ENCODE results near the gene USP3. TPM values are rescaled to one million over a fixed set of nuclear protein-coding genes. Genes with fewer than 3 reads are reported as not detected.
"Not testable (repeated sequence)": the region's sequence is repeated elsewhere in the genome, so short reads cannot be mapped to it uniquely, and the experiment has no call there.

The USP3 gene
- total and polyA plus RNA-seq, 4 donors, result 8.5 to 25.4 (median 14.8) TPM

- WGBS, result 91% methylated on average over 7 of the region's 7 CpGs
- no peak overlapping the region for H3K27ac ChIP-seq (ENCODE audit: low read depth in 1 of 2, low read length in 2 of 2)
Measured at GRCh38 chr15:63519548-63520178, 15.3 kb downstream of the USP3 start.

GRCh38 chr15:63520462-63520861 lies 16.1 kb downstream of the USP3 start:
- not testable (repeated sequence) for H3K4me3 ChIP-seq (ENCODE audit: low read depth in 1 of 3, low read length in 3 of 3); H3K9me3 ChIP-seq (ENCODE audit: control insufficient read depth in 4 of 4, low read length in 3 of 4); DNase-seq (ENCODE audit: low spot score); H3K9ac ChIP-seq (ENCODE audit: low read depth in 1 of 2, low read length in 2 of 2); H3K27me3 ChIP-seq (ENCODE audit: control insufficient read depth in 4 of 4, insufficient read depth in 4 of 4, low read length in 3 of 4); H3K27ac ChIP-seq (ENCODE audit: low read depth in 1 of 2, low read length in 2 of 2); H3K36me3 ChIP-seq (ENCODE audit: control insufficient read depth in 4 of 4, insufficient read depth in 3 of 4, low read depth in 1 of 4, low read length in 3 of 4)
- 68% methylated on average over 7 of the region's 7 CpGs for WGBS
- peaks cover 13 to 51% (median 37%) of the 10 kb centered on the region in 4 donors for H3K4me1 ChIP-seq (ENCODE audit: control insufficient read depth in 4 of 4, insufficient read depth in 4 of 4, low read length in 3 of 4)

More at GRCh38 chr15:63519548-63520178, 15.3 kb downstream of the USP3 start:
- DNase-seq (ENCODE audit: low spot score), result no peak
- Histone ChIP-seq H3K4me1 (ENCODE audit: control insufficient read depth in 4 of 4, insufficient read depth in 4 of 4, low read length in 3 of 4) (peaks cover 16 to 55% (median 43%) of the 10 kb centered on the region in 4 donors), H3K9ac (ENCODE audit: low read depth in 1 of 2, low read length in 2 of 2) (no peak overlapping the region), H3K36me3 (ENCODE audit: control insufficient read depth in 4 of 4, insufficient read depth in 3 of 4, low read depth in 1 of 4, low read length in 3 of 4) (no peaks in the 10 kb centered on the region), H3K27me3 (ENCODE audit: control insufficient read depth in 4 of 4, insufficient read depth in 4 of 4, low read length in 3 of 4) (no peaks in the 10 kb centered on the region), H3K9me3 (ENCODE audit: control insufficient read depth in 4 of 4, low read length in 3 of 4) (no peaks in the 10 kb centered on the region), H3K4me3 (ENCODE audit: low read depth in 1 of 3, low read length in 3 of 3) (no peak overlapping the region)
- TF ChIP-seq CTCF (IDR thresholded peaks at IDR 0.05; ENCODE audit: low read depth, low read length, missing input control) (no peak), ZBTB33 (IDR thresholded peaks at IDR 0.05) (no peak), HNF4A (conservative IDR thresholded peaks at IDR 0.05) (no peak), ATF3 (IDR thresholded peaks at IDR 0.05) (no peak), RAD21 (IDR thresholded peaks at IDR 0.05) (no peak), HNF4G (IDR thresholded peaks at IDR 0.05) (no peak), EGR1 (IDR thresholded peaks at IDR 0.05; ENCODE audit: low read depth in 2 of 2) (no peak), MAX (IDR thresholded peaks at IDR 0.05) (no peak), GABPA (IDR thresholded peaks at IDR 0.05 in 1 of 2, conservative IDR thresholded peaks at IDR 0.05 in 1 of 2) (no peak), SP1 (IDR thresholded peaks at IDR 0.05) (no peak), FOXA2 (IDR thresholded peaks at IDR 0.05) (no peak), NR2F2 (IDR thresholded peaks at IDR 0.05) (no peak), RXRA (IDR thresholded peaks at IDR 0.05) (no peak), YY1 (IDR thresholded peaks at IDR 0.05) (no peak), FOXA1 (IDR thresholded peaks at IDR 0.05) (no peak)

- Histone ChIP-seq H3K9me3 (ENCODE audit: control insufficient read depth in 4 of 4, low read length in 3 of 4) (no peaks in the 10 kb centered on the region), H3K27ac (ENCODE audit: low read depth in 1 of 2, low read length in 2 of 2) (no peak overlapping the region), H3K36me3 (ENCODE audit: control insufficient read depth in 4 of 4, insufficient read depth in 3 of 4, low read depth in 1 of 4, low read length in 3 of 4) (no peaks in the 10 kb centered on the region), H3K4me1 (ENCODE audit: control insufficient read depth in 4 of 4, insufficient read depth in 4 of 4, low read length in 3 of 4) (peaks cover 12 to 42% (median 28%) of the 10 kb centered on the region in 4 donors), H3K27me3 (ENCODE audit: control insufficient read depth in 4 of 4, insufficient read depth in 4 of 4, low read length in 3 of 4) (no peaks in the 10 kb centered on the region), H3K9ac (ENCODE audit: low read depth in 1 of 2, low read length in 2 of 2) (no peak overlapping the region), H3K4me3 (ENCODE audit: low read depth in 1 of 3, low read length in 3 of 3) (no peak overlapping the region)
- 75% methylated on average over 3 of the region's 3 CpGs for WGBS
- DNase-seq (ENCODE audit: low spot score), result no peak
- no peak for TF ChIP-seq ATF3 (IDR thresholded peaks at IDR 0.05)
- no peak for TF ChIP-seq EGR1 (IDR thresholded peaks at IDR 0.05; ENCODE audit: low read depth in 2 of 2)
- TF ChIP-seq JUND (IDR thresholded peaks at IDR 0.05), result no peak
- TF ChIP-seq FOXA1 (IDR thresholded peaks at IDR 0.05), result no peak
- TF ChIP-seq RXRA (IDR thresholded peaks at IDR 0.05), result no peak
- no peak for TF ChIP-seq YY1 (IDR thresholded peaks at IDR 0.05)
- TF ChIP-seq SP1 (IDR thresholded peaks at IDR 0.05), result no peak
- TF ChIP-seq FOXA2 (IDR thresholded peaks at IDR 0.05), result no peak
- TF ChIP-seq RAD21 (IDR thresholded peaks at IDR 0.05), result no peak
- TF ChIP-seq CTCF (IDR thresholded peaks at IDR 0.05; ENCODE audit: low read depth, low read length, missing input control), result no peak
- TF ChIP-seq ZBTB33 (IDR thresholded peaks at IDR 0.05), result no peak
Measured at GRCh38 chr15:63522225-63522578, 17.8 kb downstream of the USP3 start.

Data from liver (tissue), 9 donors.